HepG2 (cell line): Measurements from ENCODE around the gene CPB1. TPM values are rescaled to one million over a fixed set of nuclear protein-coding genes. Genes with fewer than 3 reads are reported as not detected.

Source experiments
- ATAC-seq: fragments of 200-7000 bp; cut with Tn5 transposase; 3 replicates; pipeline ENCODE4 v1.9.1; 2020; ENCODE audit warnings: mild to moderate bottlenecking, moderate library complexity
- BruUV-seq: library from RNA; stranded (reverse); fragments of 400-500 nt; replicated peaks from 2 replicates; lab custom pipeline; 2021; lab: Mats Ljungman, UMichigan
- CTCF ChIA-PET: fragments of 300-600 bp; formaldehyde crosslinking; extraction: SDS; loops from one replicate; lab custom pipeline; 2021; ENCODE audit warnings: low total read pairs, inconsistent platforms, low intra/inter-chr PET ratio; lab: Yijun Ruan, JAX
- POLR2A ChIA-PET: fragments of 350-600 bp; sonication (Branson Sonifier 250); formaldehyde crosslinking; loops from one replicate; lab custom pipeline; 2020; ENCODE audit warnings: antibody characterized with exemption, inconsistent platforms; lab: Yijun Ruan, JAX
- DNase-seq: peaks from one replicate; pipeline ENCODE4 v3.0.0-alpha.2; 2015; ENCODE audit warnings: low spot score
- FAIRE-seq: peaks from 3 replicates; lab custom pipeline; 2011; peaks lifted over from hg19 to GRCh38; lab: Jason Lieb, UNC
- H2AFZ ChIP-seq: one replicate; pipeline ENCODE4 v1.6.1; 2011; ENCODE audit warnings: low read length, inconsistent platforms
- H3K27ac ChIP-seq: fragments of 300-600 bp; 3 replicates; pipeline ENCODE4 v1.8.0; 2011; ENCODE audit warnings: mixed run types, mild to moderate bottlenecking, mixed read lengths, low read length, inconsistent platforms; ENCODE audit not compliant: insufficient read depth; ENCODE audit errors: extremely low read length
- H3K27me3 ChIP-seq, 2 experiments: fragments of 200-600 bp in 1 of 2; 2 replicates in 1 of 2; 3 replicates in 1 of 2; pipeline versions ENCODE4 v1.6.0 to v1.8.0; 2011; ENCODE audit warnings: low read length in 2 of 2, mild to moderate bottlenecking in 2 of 2, moderate library complexity in 2 of 2, inconsistent platforms in 1 of 2; ENCODE audit not compliant: insufficient read depth in 2 of 2, control insufficient read depth in 1 of 2
- H3K36me3 ChIP-seq, 2 experiments: fragments of 200-600 bp in 1 of 2; replicated peaks in 1 of 2; 2 replicates in 1 of 2; 3 replicates in 1 of 2; pipeline versions ENCODE4 v1.5.1 to v1.8.0; 2011; ENCODE audit warnings: low read length in 2 of 2, inconsistent platforms in 1 of 2; ENCODE audit not compliant: insufficient read depth in 2 of 2, control insufficient read depth in 1 of 2
- H3K4me1 ChIP-seq: 2 replicates; pipeline ENCODE4 v1.5.1; 2012; ENCODE audit warnings: low read length, inconsistent platforms; ENCODE audit not compliant: insufficient read depth
- H3K4me2 ChIP-seq: 2 replicates; pipeline ENCODE4 v1.6.0; 2011; ENCODE audit warnings: low read depth, low read length, inconsistent platforms
- H3K4me3 ChIP-seq, 3 experiments: fragments of 200-600 bp in 1 of 3; sonication (generic), shearing (Covaris generic) in 1 of 3; replicated peaks in 1 of 3; 2 replicates each; pipeline ENCODE4 v1.5.1; 2011 to 2016; ENCODE audit warnings: low read length in 3 of 3, inconsistent platforms in 2 of 3, low read depth in 2 of 3, mild to moderate bottlenecking in 2 of 3, control low read depth in 1 of 3, mixed read lengths in 1 of 3; ENCODE audit not compliant: insufficient read depth in 1 of 3
- H3K79me2 ChIP-seq: one replicate; pipeline ENCODE4 v1.6.1; 2011; ENCODE audit warnings: low read length, inconsistent platforms; ENCODE audit not compliant: insufficient read depth
- H3K9ac ChIP-seq: 2 replicates; pipeline ENCODE4 v1.6.0; 2011; ENCODE audit warnings: mild to moderate bottlenecking, low read depth, low read length, inconsistent platforms; ENCODE audit not compliant: insufficient read depth
- H3K9me3 ChIP-seq: 2 replicates; pipeline ENCODE4 v1.5.1; 2012; ENCODE audit warnings: mild to moderate bottlenecking, low read length
- H4K20me1 ChIP-seq: 2 replicates; pipeline ENCODE4 v1.6.0; 2011; ENCODE audit warnings: inconsistent platforms, mild to moderate bottlenecking, low read length, moderate library complexity; ENCODE audit not compliant: insufficient read depth
- CEBPG ChIP-seq: IDR thresholded peaks from 2 replicates; pipeline ENCODE4 v1.6.1; 2016
- HNF4G ChIP-seq, 2 experiments: sonication (generic) in 1 of 2; formaldehyde crosslinking in 1 of 2; IDR thresholded peaks; 2 replicates each; pipeline versions ENCODE4 v1.4.0 to v1.6.1; 2011 to 2020; ENCODE audit warnings: borderline replicate concordance in 2 of 2, low read depth in 2 of 2, mild to moderate bottlenecking in 2 of 2, low read length in 1 of 2, missing genetic modification reagents in 1 of 2, moderate library complexity in 1 of 2
- IKZF4 ChIP-seq: sonication (generic); formaldehyde crosslinking; IDR thresholded peaks from 2 replicates; pipeline ENCODE4 v1.5.1; 2020; ENCODE audit warnings: borderline replicate concordance, mild to moderate bottlenecking, low read depth, missing genetic modification reagents; ENCODE audit errors: not compliant biosample characterization
- MEIS1 ChIP-seq: sonication (generic); formaldehyde crosslinking; IDR thresholded peaks from 2 replicates; pipeline ENCODE4 v1.9.0; 2021; ENCODE audit warnings: mild to moderate bottlenecking, missing genetic modification reagents, moderate library complexity, borderline replicate concordance
- MEIS2 ChIP-seq: sonication (generic); formaldehyde crosslinking; IDR thresholded peaks from 2 replicates; pipeline ENCODE4 v1.9.0; 2021; ENCODE audit warnings: mild to moderate bottlenecking, missing genetic modification reagents
- PAF1 ChIP-seq: IDR thresholded peaks from 2 replicates; pipeline ENCODE4 v1.6.1; 2016; ENCODE audit warnings: missing genetic modification reagents, missing compliant biosample characterization
- PITX1 ChIP-seq: sonication (generic); formaldehyde crosslinking; IDR thresholded peaks from 2 replicates; pipeline ENCODE4 v1.5.1; 2020; ENCODE audit warnings: mild to moderate bottlenecking, missing genetic modification reagents
- PRPF4 ChIP-seq: fragments of 200-400 bp; formaldehyde crosslinking; IDR thresholded peaks from 2 replicates; pipeline ENCODE4 v1.6.1; 2016; ENCODE audit warnings: low read length, low read depth; ENCODE audit not compliant: poor library complexity, severe bottlenecking
- TAF15 ChIP-seq: fragments of 200-400 bp; formaldehyde crosslinking; IDR thresholded peaks from one replicate; pipeline ENCODE4 v1.6.1; 2018; ENCODE audit warnings: mild to moderate bottlenecking, low read depth, low read length; ENCODE audit not compliant: poor library complexity, severe bottlenecking
- ZBTB7B ChIP-seq: sonication (generic); formaldehyde crosslinking; IDR thresholded peaks from 2 replicates; pipeline ENCODE4 v1.4.0; 2020; ENCODE audit warnings: missing genetic modification reagents
- ZNF343 ChIP-seq: sonication (generic); formaldehyde crosslinking; IDR thresholded peaks from 2 replicates; pipeline ENCODE4 v1.4.0; 2020; ENCODE audit warnings: mild to moderate bottlenecking, missing genetic modification reagents
- ZNF766 ChIP-seq: sonication (generic); formaldehyde crosslinking; IDR thresholded peaks from 2 replicates; pipeline ENCODE4 v1.5.0; 2020; ENCODE audit warnings: missing genetic modification reagents, borderline replicate concordance
- WGBS: methylation state at CpG from one replicate; pipeline ENCODE4 v1.1.6; 2017; ENCODE audit warnings: low lambda C conversion rate; 5-methylcytosine and 5-hydroxymethylcytosine counted together
- in situ Hi-C: cut with HindIII; loops from 2 replicates; pipeline ENCODE4 v1.10.0; 2017; ENCODE audit warnings: low pct_unique_long_range_greater_than_20kb; ENCODE audit not compliant: extremely low pct_ligation_motif_present
- intact Hi-C: fragments of 100-400 bp; cut with micrococcal nuclease; formaldehyde crosslinking; loops from one replicate; pipeline ENCODE4 v1.10.0; 2022; ENCODE audit not compliant: unreplicated experiment
- polyA plus RNA-seq, 8 experiments: library from polyadenylated mRNA; depleted of rRNA in 3 of 8; stranded (reverse) in 7 of 8; unstranded in 1 of 8; fragments of >200 nt; fragmentation: Illumina TruSeq in 4 of 8; extraction: Trizol in 4 of 8; gene quantifications; 2 replicates each; pipeline versions ENCODE4 v1.2.1 to v1.2.3, GENCODE V29; 2011 to 2016; ENCODE audit warnings: low read depth in 4 of 8, missing spikeins in 1 of 8, mixed read lengths in 1 of 8; ENCODE audit not compliant: insufficient read depth in 1 of 8
- total RNA-seq, 5 experiments: library from RNA; depleted of rRNA; stranded (reverse); fragments of >200 nt; fragmentation: Illumina TruSeq; extraction: Trizol; gene quantifications; 2 replicates each; pipeline ENCODE4 v1.2.3, GENCODE V29; 2016; ENCODE audit warnings: low read depth in 1 of 5
- TF ChIP-seq, protein P1 (sequence below): sonication (generic); formaldehyde crosslinking; IDR thresholded peaks from 2 replicates; pipeline ENCODE4 v1.4.0; 2020; ENCODE audit warnings: mild to moderate bottlenecking, missing genetic modification reagents
- TF ChIP-seq, protein P2 (sequence below): sonication (generic); formaldehyde crosslinking; IDR thresholded peaks from 2 replicates; pipeline ENCODE4 v1.4.0; 2020; ENCODE audit warnings: missing genetic modification reagents
- TF ChIP-seq, protein P3 (sequence below): sonication (generic); formaldehyde crosslinking; IDR thresholded peaks from 2 replicates; pipeline ENCODE4 v1.4.0; 2020; ENCODE audit warnings: missing genetic modification reagents, borderline replicate concordance

CPB1 gene
- total and polyA plus RNA-seq, 2 of the 13 experiments (the other 11 are each of a cell fraction or from before 2014, with no cell fraction given) = not detected

DNA sequence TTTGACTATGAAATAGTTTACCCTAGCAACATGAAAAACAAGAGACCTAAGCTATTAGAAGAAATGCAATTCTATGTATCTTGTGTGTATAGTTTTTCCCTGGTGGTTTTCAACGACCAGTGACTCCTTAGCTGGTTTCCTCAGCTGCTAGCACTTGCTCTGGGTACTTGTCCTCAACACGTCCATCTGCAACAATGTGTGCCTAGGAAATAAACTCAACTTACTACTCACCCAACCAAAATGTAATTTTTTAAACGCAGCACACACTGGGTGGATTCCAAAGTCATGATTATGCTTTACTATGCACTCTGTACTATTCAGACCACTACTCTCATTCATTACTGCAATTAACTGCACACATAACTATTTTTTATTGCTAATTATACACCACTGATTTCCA lies 68.5 kb downstream of the CPB1 start (continued):
- TF ChIP-seq, protein P1, sequence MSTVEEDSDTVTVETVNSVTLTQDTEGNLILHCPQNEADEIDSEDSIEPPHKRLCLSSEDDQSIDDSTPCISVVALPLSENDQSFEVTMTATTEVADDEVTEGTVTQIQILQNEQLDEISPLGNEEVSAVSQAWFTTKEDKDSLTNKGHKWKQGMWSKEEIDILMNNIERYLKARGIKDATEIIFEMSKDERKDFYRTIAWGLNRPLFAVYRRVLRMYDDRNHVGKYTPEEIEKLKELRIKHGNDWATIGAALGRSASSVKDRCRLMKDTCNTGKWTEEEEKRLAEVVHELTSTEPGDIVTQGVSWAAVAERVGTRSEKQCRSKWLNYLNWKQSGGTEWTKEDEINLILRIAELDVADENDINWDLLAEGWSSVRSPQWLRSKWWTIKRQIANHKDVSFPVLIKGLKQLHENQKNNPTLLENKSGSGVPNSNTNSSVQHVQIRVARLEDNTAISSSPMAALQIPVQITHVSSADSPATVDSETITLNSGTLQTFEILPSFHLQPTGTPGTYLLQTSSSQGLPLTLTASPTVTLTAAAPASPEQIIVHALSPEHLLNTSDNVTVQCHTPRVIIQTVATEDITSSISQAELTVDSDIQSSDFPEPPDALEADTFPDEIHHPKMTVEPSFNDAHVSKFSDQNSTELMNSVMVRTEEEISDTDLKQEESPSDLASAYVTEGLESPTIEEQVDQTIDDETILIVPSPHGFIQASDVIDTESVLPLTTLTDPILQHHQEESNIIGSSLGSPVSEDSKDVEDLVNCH (CRISPR knock-in tag) = no peak
- TF ChIP-seq ZNF766 (no peak), TAF15 (no peak)
- TF ChIP-seq, all 625 proteins: peak for 0

DNA sequence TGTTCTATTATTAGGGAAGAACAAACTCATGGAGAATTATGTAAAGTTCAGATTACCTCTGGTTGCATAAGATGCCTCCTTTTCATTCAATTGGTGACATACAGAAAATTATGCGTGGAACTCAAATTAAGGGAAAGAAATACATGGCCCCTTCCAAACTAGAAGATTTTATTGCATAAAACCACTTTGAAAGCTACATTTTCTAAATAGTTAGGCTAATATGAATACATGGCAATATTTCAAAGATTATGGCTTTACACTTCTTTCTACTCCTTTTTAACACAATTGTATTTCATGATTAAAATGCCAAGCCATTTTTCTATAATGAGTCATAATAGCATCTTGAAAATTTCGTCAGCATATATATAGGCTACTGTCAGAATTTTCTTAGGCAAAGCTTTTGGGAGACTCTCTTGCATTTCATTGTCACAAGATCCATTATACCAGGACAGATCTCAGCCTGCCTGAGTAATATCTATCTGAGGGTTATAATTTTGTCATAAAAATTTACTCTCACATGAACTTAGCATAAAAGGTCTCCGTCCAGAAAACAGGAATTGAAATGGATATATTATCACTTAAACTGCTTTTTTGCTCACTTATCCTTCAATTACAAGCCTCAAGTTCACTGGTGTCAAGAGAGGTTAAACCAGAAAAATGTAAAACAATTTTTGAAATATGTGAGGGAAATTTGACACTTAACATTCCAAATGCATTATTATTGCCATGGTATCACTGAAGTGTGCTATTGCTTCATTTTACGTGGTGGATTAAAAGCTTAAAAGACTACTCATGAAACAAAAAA lies 74.6 kb downstream of the CPB1 start:
- no peaks in the 10 kb centered on the region for H4K20me1 ChIP-seq
- no peaks in the 10 kb centered on the region for H3K9me3 ChIP-seq
- POLR2A ChIA-PET = no interaction called here
- no peaks in the 10 kb centered on the region for H3K36me3 ChIP-seq
- H2AFZ ChIP-seq = no peak overlapping the region
- no peak overlapping the region for H3K4me3 ChIP-seq
- CTCF ChIA-PET = no interaction called here
- ATAC-seq (no peak), DNase-seq (no peak), FAIRE-seq (no peak)
- no peaks in the 10 kb centered on the region for H3K79me2 ChIP-seq
- no peak overlapping the region for H3K4me2 ChIP-seq
- no peak overlapping the region for H3K9ac ChIP-seq
- H3K27ac ChIP-seq = no peak overlapping the region
- intact Hi-C loops = no loop called here
- no peaks in the 10 kb centered on the region; a peak in 1 of 5 replicates for H3K27me3 ChIP-seq
- no TSS peak for BruUV-seq
- H3K4me1 ChIP-seq = no peaks in the 10 kb centered on the region
- in situ Hi-C loops = no loop called here
- 0% methylated on average over 4 of the region's 4 CpGs for WGBS
- TF ChIP-seq PRPF4 (no peak), PAF1 (CRISPR knock-in tag) (no peak), IKZF4 (CRISPR knock-in tag) (no peak), ZBTB7B (CRISPR knock-in tag) (no peak), HNF4G (IDR thresholded peaks at IDR 0.05; ENCODE audit: borderline replicate concordance, low read depth, low read length) (no peak), HNF4G (CRISPR knock-in tag; IDR thresholded peaks at IDR 0.05; ENCODE audit: borderline replicate concordance, low read depth) (no peak), ZNF343 (CRISPR knock-in tag) (no peak), PITX1 (no peak), MEIS2 (CRISPR knock-in tag) (no peak), CEBPG (no peak), MEIS1 (CRISPR knock-in tag) (no peak)
- TF ChIP-seq, protein P2, sequence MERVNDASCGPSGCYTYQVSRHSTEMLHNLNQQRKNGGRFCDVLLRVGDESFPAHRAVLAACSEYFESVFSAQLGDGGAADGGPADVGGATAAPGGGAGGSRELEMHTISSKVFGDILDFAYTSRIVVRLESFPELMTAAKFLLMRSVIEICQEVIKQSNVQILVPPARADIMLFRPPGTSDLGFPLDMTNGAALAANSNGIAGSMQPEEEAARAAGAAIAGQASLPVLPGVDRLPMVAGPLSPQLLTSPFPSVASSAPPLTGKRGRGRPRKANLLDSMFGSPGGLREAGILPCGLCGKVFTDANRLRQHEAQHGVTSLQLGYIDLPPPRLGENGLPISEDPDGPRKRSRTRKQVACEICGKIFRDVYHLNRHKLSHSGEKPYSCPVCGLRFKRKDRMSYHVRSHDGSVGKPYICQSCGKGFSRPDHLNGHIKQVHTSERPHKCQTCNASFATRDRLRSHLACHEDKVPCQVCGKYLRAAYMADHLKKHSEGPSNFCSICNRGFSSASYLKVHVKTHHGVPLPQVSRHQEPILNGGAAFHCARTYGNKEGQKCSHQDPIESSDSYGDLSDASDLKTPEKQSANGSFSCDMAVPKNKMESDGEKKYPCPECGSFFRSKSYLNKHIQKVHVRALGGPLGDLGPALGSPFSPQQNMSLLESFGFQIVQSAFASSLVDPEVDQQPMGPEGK (CRISPR knock-in tag) = no peak
- TF ChIP-seq, protein P3, sequence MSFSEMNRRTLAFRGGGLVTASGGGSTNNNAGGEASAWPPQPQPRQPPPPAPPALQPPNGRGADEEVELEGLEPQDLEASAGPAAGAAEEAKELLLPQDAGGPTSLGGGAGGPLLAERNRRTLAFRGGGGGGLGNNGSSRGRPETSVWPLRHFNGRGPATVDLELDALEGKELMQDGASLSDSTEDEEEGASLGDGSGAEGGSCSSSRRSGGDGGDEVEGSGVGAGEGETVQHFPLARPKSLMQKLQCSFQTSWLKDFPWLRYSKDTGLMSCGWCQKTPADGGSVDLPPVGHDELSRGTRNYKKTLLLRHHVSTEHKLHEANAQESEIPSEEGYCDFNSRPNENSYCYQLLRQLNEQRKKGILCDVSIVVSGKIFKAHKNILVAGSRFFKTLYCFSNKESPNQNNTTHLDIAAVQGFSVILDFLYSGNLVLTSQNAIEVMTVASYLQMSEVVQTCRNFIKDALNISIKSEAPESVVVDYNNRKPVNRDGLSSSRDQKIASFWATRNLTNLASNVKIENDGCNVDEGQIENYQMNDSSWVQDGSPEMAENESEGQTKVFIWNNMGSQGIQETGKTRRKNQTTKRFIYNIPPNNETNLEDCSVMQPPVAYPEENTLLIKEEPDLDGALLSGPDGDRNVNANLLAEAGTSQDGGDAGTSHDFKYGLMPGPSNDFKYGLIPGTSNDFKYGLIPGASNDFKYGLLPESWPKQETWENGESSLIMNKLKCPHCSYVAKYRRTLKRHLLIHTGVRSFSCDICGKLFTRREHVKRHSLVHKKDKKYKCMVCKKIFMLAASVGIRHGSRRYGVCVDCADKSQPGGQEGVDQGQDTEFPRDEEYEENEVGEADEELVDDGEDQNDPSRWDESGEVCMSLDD (CRISPR knock-in tag) = no peak
